DND-41 (cell line): ENCODE data around the gene SIRT4.

Experiments
- ATAC-seq: fragments of 200-7000 bp; cut with Tn5 transposase; 3 replicates; pipeline ENCODE4 v1.9.1; 2021; ENCODE audit warnings: low read depth; ENCODE audit not compliant: insufficient read depth
- DNase-seq: peaks from one replicate; pipeline ENCODE4 v3.0.0-alpha.2; 2020
- H2AFZ ChIP-seq: 2 replicates; pipeline ENCODE4 v1.6.0; 2012; ENCODE audit warnings: low read depth, low read length
- H3K27ac ChIP-seq: 2 replicates; pipeline ENCODE4 v1.5.1; 2012; ENCODE audit warnings: low read length, inconsistent platforms
- H3K27me3 ChIP-seq: fragments of 200-600 bp; sonication (generic); 2 replicates; pipeline ENCODE4 v1.6.0; 2012; ENCODE audit warnings: low read length, mild to moderate bottlenecking, inconsistent platforms; ENCODE audit not compliant: insufficient read depth, poor library complexity
- H3K36me3 ChIP-seq: 2 replicates; pipeline ENCODE4 v1.5.1; 2012; ENCODE audit warnings: low read length, inconsistent platforms; ENCODE audit not compliant: insufficient read depth
- H3K4me1 ChIP-seq: 2 replicates; pipeline ENCODE4 v1.5.1; 2012; ENCODE audit warnings: mild to moderate bottlenecking, low read length; ENCODE audit not compliant: insufficient read depth
- H3K4me2 ChIP-seq: 2 replicates; pipeline ENCODE4 v1.6.0; 2012; ENCODE audit warnings: mild to moderate bottlenecking, moderate library complexity, low read length, inconsistent platforms; ENCODE audit not compliant: insufficient read depth
- H3K4me3 ChIP-seq, 2 experiments: fragments of 200-600 bp in 1 of 2; shearing (Covaris generic) in 1 of 2; 2 replicates each; pipeline ENCODE4 v1.5.1; 2012 to 2016; ENCODE audit warnings: inconsistent platforms in 2 of 2, low read length in 2 of 2, mild to moderate bottlenecking in 2 of 2, low read depth in 1 of 2, moderate library complexity in 1 of 2
- H3K79me2 ChIP-seq: 2 replicates; pipeline ENCODE4 v1.6.0; 2012; ENCODE audit warnings: low read length, inconsistent platforms; ENCODE audit not compliant: insufficient read depth
- H3K9ac ChIP-seq: 2 replicates; pipeline ENCODE4 v1.6.0; 2012; ENCODE audit warnings: low read depth, mild to moderate bottlenecking, inconsistent platforms, low read length, moderate library complexity
- H3K9me3 ChIP-seq: 2 replicates; pipeline ENCODE4 v1.5.1; 2012; ENCODE audit warnings: low read length, moderate library complexity, mild to moderate bottlenecking, inconsistent platforms; ENCODE audit not compliant: insufficient read depth, severe bottlenecking
- H4K20me1 ChIP-seq: 2 replicates; pipeline ENCODE4 v1.6.0; 2012; ENCODE audit warnings: low read length; ENCODE audit not compliant: insufficient read depth
- CTCF ChIP-seq: IDR thresholded peaks from 2 replicates; pipeline ENCODE4 v1.5.1; 2012; ENCODE audit warnings: borderline replicate concordance, low read length, moderate library complexity, mild to moderate bottlenecking; ENCODE audit not compliant: poor library complexity, severe bottlenecking; ENCODE audit errors: extremely low read depth
- EZH2 ChIP-seq: IDR thresholded peaks from 3 replicates; pipeline ENCODE4 v1.6.1; 2012; ENCODE audit warnings: borderline replicate concordance, low read depth, mild to moderate bottlenecking, moderate library complexity, low read length, inconsistent platforms; ENCODE audit not compliant: severe bottlenecking

The SIRT4 gene

GRCh38 chr12:120263748-120264085, 38.4 kb upstream of the SIRT4 start:
- DNase-seq, result no peak
- Histone ChIP-seq H3K36me3 (no peaks in the 10 kb centered on the region), H3K27me3 (no peaks in the 10 kb centered on the region), H3K4me3 (no peak overlapping the region), H3K9ac (no peak overlapping the region), H3K9me3 (no peaks in the 10 kb centered on the region), H2AFZ (no peak overlapping the region), H3K4me2 (peak overlapping the region; percentile 89; the same call in 1 of the 2 replicates), H3K27ac (no peak overlapping the region), H3K79me2 (peaks cover 7% of the 10 kb centered on the region), H4K20me1 (peaks cover 10% of the 10 kb centered on the region; the same call in 1 of the 2 replicates), H3K4me1 (peaks cover 17% of the 10 kb centered on the region)
- ATAC-seq, result no peak
- TF ChIP-seq EZH2, result no peak
- TF ChIP-seq CTCF, result no peak

DNA sequence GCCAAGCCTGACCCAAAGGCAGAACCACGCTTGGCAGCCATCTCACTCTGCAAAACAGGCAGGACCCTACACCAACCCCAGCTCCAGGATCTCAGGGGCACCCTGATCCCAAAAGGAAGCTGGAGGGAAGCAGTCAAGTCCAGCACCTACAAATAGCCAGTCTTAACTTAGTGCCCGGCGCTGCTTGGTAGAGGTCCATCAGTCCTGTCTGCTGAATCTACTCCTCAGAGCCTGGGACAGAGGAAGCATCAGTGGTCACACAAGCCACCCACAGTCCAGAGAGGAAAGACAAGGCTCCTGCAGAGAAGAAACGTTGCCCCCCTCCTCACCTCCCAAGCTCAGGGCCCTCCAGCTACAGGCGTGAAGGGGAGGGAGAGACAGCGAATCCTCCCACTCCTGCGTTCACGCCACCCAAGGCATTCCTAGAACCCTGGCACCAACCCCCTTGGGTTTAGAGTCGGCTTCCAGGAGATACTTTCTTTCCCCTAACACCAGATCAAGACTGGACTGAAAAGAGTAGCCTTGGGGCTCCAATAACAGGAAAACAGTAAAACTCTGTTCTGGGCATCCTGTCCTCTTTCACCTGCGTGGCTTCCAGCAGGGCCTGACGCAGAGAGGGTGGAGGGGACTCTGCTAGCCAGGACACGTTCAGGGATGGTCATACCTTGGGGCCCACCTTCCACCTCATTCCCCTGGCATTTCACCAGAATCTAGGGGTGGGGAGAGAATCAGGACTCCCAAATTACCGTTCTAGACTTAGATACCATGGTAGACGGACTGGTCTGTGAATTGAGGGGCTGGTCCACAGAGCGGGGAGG, 37.8 kb upstream of the SIRT4 start:
- peaks cover 10% of the 10 kb centered on the region; the same call in 1 of the 2 replicates for H4K20me1 ChIP-seq
- peak overlapping the region; percentile 89 for H3K4me2 ChIP-seq
- H3K27me3 ChIP-seq, result no peaks in the 10 kb centered on the region
- no peak for ATAC-seq
- DNase-seq, result no peak
- no peaks in the 10 kb centered on the region for H3K36me3 ChIP-seq
- no peak overlapping the region for H2AFZ ChIP-seq
- H3K9ac ChIP-seq, result peak overlapping the region; percentile 84
- H3K4me3 ChIP-seq, result peak overlapping the region; percentile 54 to 76; a peak in 3 of 4 replicates
- no peak overlapping the region; the same call in 1 of the 2 replicates for H3K27ac ChIP-seq
- no peaks in the 10 kb centered on the region for H3K9me3 ChIP-seq
- H3K79me2 ChIP-seq, result peaks cover 7% of the 10 kb centered on the region
- peaks cover 17% of the 10 kb centered on the region for H3K4me1 ChIP-seq
- TF ChIP-seq CTCF (no peak), EZH2 (no peak)

- Histone ChIP-seq H3K27me3 (no peaks in the 10 kb centered on the region), H3K9me3 (no peaks in the 10 kb centered on the region), H4K20me1 (peaks cover 10% of the 10 kb centered on the region; the same call in 1 of the 2 replicates), H3K36me3 (no peaks in the 10 kb centered on the region), H2AFZ (peak overlapping the region; percentile 89), H3K4me2 (peak overlapping the region; percentile 89), H3K79me2 (peaks cover 7% of the 10 kb centered on the region), H3K4me3 (peak overlapping the region; percentile 54 to 76; a peak in 3 of 4 replicates), H3K9ac (peak overlapping the region; percentile 84), H3K4me1 (peaks cover 17% of the 10 kb centered on the region), H3K27ac (peak overlapping the region; percentile 25; the same call in 1 of the 2 replicates)
- TF ChIP-seq EZH2, result no peak
- TF ChIP-seq CTCF, result no peak
- DNase-seq (no peak), ATAC-seq (peak; percentile 32; the same call in 2 of the 3 replicates)
Measured at GRCh38 chr12:120264904-120265472, 37.1 kb upstream of the SIRT4 start.
